ENCODE measurements around the gene VPS35. TPM values are rescaled to one million over a fixed set of nuclear protein-coding genes. Genes with fewer than 3 reads are reported as not detected.
"Not testable (repeated sequence)": the region's sequence is repeated elsewhere in the genome, so short reads cannot be mapped to it uniquely, and the experiment has no call there.

VPS35 gene
- total and polyA plus RNA-seq, 8 donors = 6.6 to 49.9 (median 30.9) TPM

GRCh38 chr16:46629331-46630219 lies 59.4 kb downstream of the VPS35 start:
- no peaks in the 10 kb centered on the region for H3K27me3 ChIP-seq
- ATAC-seq = no peak

GRCh38 chr16:46627746-46628145 lies 61.2 kb downstream of the VPS35 start:
- Histone ChIP-seq H3K4me3 (no peak overlapping the region), H3K9me3 (no peaks in the 10 kb centered on the region), H3K36me3 (no peaks in the 10 kb centered on the region), H3K27ac (no peak overlapping the region), H3K4me1 (no peaks in the 10 kb centered on the region), H3K27me3 (no peaks in the 10 kb centered on the region)
- ATAC-seq (no peak), DNase-seq (no peak), FAIRE-seq (no peak)
- intact Hi-C loops (cut with DNase I) = no loop called here
- 77 to 84% methylated on average over 5 of the region's 5 CpGs for WGBS, 2 donors
- no peak for TF ChIP-seq CTCF (IDR thresholded peaks at IDR 0.05)

More at GRCh38 chr16:46629331-46630219, 59.4 kb downstream of the VPS35 start:
- H3K36me3 ChIP-seq = no peaks in the 10 kb centered on the region
- DNase-seq (no peak), FAIRE-seq (no peak)
- H3K4me3 ChIP-seq = no peak overlapping the region
- no peak for TF ChIP-seq CTCF (IDR thresholded peaks at IDR 0.05)
- no peak overlapping the region for H3K27ac ChIP-seq
- H3K9me3 ChIP-seq = no peaks in the 10 kb centered on the region
- no peaks in the 10 kb centered on the region for H3K4me1 ChIP-seq
- WGBS, 2 donors = 30% methylated on average over 10 of the region's 10 CpGs
- intact Hi-C loops (cut with DNase I) = no loop called here

GRCh38 chr16:46626681-46627080 lies 62.3 kb downstream of the VPS35 start:
- intact Hi-C loops (cut with DNase I); ATAC-seq; DNase-seq; H3K36me3 ChIP-seq; H3K4me1 ChIP-seq; H3K27ac ChIP-seq; FAIRE-seq; H3K4me3 ChIP-seq; H3K27me3 ChIP-seq; H3K9me3 ChIP-seq: not testable (repeated sequence)
- WGBS, 2 donors = 90 to 96% methylated on average over 21 of the region's 22 CpGs

- H3K36me3 ChIP-seq; intact Hi-C loops (cut with DNase I); H3K27ac ChIP-seq; H3K27me3 ChIP-seq; H3K4me1 ChIP-seq; ATAC-seq; DNase-seq; FAIRE-seq; H3K4me3 ChIP-seq; H3K9me3 ChIP-seq: not testable (repeated sequence)
- 73 to 87% methylated on average over 6 of the region's 6 CpGs for WGBS, 2 donors
Measured at GRCh38 chr16:46624862-46625261, 64.1 kb downstream of the VPS35 start.

- H3K9me3 ChIP-seq; H3K36me3 ChIP-seq; H3K27me3 ChIP-seq; H3K4me3 ChIP-seq; intact Hi-C loops (cut with DNase I); H3K27ac ChIP-seq; H3K4me1 ChIP-seq; FAIRE-seq; DNase-seq: not testable (repeated sequence)
- WGBS, 2 donors = 50 to 57% methylated on average over 4 of the region's 6 CpGs
- peak; percentile 31 to 51 (median 36) for ATAC-seq
Measured at GRCh38 chr16:46623707-46624106, 65.3 kb downstream of the VPS35 start.

GRCh38 chr16:46623246-46623645 lies 65.7 kb downstream of the VPS35 start:
- H3K4me3 ChIP-seq; H3K9me3 ChIP-seq; intact Hi-C loops (cut with DNase I); H3K27ac ChIP-seq; FAIRE-seq; H3K36me3 ChIP-seq; H3K4me1 ChIP-seq; H3K27me3 ChIP-seq; DNase-seq: not testable (repeated sequence)
- ATAC-seq = peak; percentile 62 to 79 (median 77)
- WGBS, 2 donors = 5 to 34% methylated on average over 4 to 5 of the region's 8 CpGs
